Neural crest cell (in vitro differentiated cells): ENCODE measurements around the gene PF4V1. TPM values are rescaled to one million over a fixed set of nuclear protein-coding genes. Genes with fewer than 3 reads are reported as not detected.

ENCODE experiments used
- DNase-seq: peaks from one replicate; pipeline ENCODE4 v3.0.0; 2021; ENCODE audit warnings: low read depth, mixed read lengths, low spot score
- H3K27ac Mint-ChIP-seq: one replicate; pipeline ENCODE4 v1.8.0; 2021; ENCODE audit warnings: mild to moderate bottlenecking, mixed read lengths; ENCODE audit not compliant: unreplicated experiment
- H3K27me3 Mint-ChIP-seq: 2 replicates; pipeline ENCODE4 v1.8.0; 2021; ENCODE audit warnings: low read depth, mild to moderate bottlenecking, mixed read lengths
- H3K36me3 Mint-ChIP-seq: 2 replicates; pipeline ENCODE4 v1.8.0; 2021; ENCODE audit warnings: low read depth, mild to moderate bottlenecking, mixed read lengths
- H3K4me1 Mint-ChIP-seq: 2 replicates; pipeline ENCODE4 v1.8.0; 2021; ENCODE audit warnings: mixed read lengths
- H3K4me3 Mint-ChIP-seq: one replicate; pipeline ENCODE4 v1.8.0; 2021; ENCODE audit warnings: mild to moderate bottlenecking, mixed read lengths
- H3K9me3 Mint-ChIP-seq: 2 replicates; pipeline ENCODE4 v1.8.0; 2021; ENCODE audit warnings: mixed read lengths
- total RNA-seq: library from RNA; stranded (reverse); gene quantifications from 2 replicates; pipeline ENCODE4 v1.2.1, GENCODE V29; 2021
- TF ChIP-seq, protein P1 (sequence below): fragments of 200-600 bp; sonication (generic); conservative IDR thresholded peaks from 2 replicates; pipeline ENCODE4 v1.5.0; 2021; ENCODE audit warnings: antibody characterized with exemption, mild to moderate bottlenecking

The PF4V1 gene
- total RNA-seq, 1 donor from 2014 or later, result not detected

DNA sequence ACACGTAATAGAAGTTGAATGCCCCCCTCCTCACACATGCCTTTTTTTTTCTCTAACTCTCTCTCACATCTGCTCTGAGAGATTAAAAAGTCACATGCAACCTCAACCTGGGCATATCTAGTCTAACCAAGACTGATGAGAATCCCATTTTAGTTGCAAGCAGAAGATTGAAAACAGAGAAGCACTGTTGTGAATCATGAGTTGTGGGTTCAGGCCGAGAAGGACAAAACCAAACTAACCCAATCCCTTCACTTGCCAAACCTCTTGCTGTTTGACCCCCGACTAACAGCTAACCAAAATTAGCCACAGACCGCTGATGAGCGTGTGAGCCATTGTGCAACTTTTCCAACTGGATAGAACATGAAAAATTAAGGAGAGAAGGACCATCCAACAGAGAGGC is 47.9 kb downstream of the PF4V1 start:
- Mint-ChIP-seq H3K4me1 (no peaks in the 10 kb centered on the region), H3K27ac (no peak overlapping the region), H3K36me3 (no peaks in the 10 kb centered on the region), H3K27me3 (no peaks in the 10 kb centered on the region), H3K9me3 (no peaks in the 10 kb centered on the region), H3K4me3 (no peak overlapping the region)
- TF ChIP-seq, protein P1, sequence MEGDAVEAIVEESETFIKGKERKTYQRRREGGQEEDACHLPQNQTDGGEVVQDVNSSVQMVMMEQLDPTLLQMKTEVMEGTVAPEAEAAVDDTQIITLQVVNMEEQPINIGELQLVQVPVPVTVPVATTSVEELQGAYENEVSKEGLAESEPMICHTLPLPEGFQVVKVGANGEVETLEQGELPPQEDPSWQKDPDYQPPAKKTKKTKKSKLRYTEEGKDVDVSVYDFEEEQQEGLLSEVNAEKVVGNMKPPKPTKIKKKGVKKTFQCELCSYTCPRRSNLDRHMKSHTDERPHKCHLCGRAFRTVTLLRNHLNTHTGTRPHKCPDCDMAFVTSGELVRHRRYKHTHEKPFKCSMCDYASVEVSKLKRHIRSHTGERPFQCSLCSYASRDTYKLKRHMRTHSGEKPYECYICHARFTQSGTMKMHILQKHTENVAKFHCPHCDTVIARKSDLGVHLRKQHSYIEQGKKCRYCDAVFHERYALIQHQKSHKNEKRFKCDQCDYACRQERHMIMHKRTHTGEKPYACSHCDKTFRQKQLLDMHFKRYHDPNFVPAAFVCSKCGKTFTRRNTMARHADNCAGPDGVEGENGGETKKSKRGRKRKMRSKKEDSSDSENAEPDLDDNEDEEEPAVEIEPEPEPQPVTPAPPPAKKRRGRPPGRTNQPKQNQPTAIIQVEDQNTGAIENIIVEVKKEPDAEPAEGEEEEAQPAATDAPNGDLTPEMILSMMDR, result no peak
- DNase-seq, result no peak

DNA sequence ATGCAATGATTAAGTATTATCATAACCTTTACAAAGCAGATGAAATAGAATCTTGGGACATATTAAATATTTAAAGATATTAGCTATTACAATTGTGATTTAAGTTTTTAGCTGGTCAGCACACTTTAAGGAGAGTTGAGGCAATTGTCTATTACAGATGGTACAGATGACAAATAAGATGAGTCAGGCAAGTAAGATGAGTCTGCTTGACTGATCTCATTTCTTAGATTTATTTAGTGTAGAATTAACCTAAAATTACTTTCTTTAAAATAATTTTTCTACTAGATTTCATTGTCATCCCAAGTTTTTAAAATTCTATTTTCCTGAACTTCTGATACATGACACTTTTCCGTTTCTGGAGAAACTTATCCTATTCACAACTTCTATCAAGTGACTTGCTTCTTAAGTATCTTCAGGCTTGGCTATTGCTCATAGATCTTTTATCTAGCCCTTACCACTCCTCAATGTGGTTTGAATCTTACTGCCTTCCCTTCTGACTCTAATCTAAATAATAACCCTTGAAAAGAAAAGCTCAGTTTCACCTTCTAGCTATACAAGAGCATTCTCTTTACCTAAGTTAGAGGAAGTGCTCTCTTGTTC is 49.0 kb downstream of the PF4V1 start:
- no peaks in the 10 kb centered on the region for H3K27me3 Mint-ChIP-seq
- DNase-seq, result no peak
- no peak overlapping the region for H3K4me3 Mint-ChIP-seq
- no peaks in the 10 kb centered on the region for H3K36me3 Mint-ChIP-seq
- H3K27ac Mint-ChIP-seq, result no peak overlapping the region
- no peaks in the 10 kb centered on the region for H3K9me3 Mint-ChIP-seq
- TF ChIP-seq, protein P1, result no peak
- no peaks in the 10 kb centered on the region for H3K4me1 Mint-ChIP-seq

DNA sequence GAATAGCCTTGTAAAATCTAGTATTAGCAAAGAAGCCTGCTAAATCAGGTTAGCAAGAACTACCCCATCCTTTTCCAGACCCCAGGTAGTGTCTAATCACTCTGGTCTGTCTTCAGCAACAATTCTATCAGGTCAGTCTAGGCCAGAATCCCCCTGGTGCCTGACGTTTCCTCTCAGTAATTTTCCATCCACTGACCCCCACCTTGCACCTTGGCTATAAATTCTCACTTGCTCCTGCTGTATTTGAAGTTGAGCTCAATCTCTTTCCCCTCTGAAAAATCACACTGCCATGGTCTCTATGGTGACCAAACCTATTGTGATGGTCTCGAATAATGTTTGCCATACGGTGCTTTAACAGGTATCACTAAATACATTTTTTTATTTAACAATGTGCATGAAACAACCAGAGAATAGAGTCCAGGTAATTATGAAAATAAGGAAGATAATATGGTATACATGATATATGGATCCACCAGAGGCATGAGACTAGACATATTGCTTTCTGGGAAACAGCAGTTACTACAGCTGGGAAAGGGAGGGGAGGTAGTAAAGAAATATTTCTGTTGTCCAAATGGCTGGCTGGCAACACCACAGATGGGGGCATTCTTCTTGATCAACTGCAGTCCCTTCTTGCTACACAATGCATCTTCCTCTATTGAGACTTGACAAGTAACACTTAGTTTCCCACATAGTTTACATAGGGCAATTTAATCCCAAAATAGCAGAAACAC is 49.9 kb downstream of the PF4V1 start:
- no peak for DNase-seq
- Mint-ChIP-seq H3K27ac (no peak overlapping the region), H3K27me3 (no peaks in the 10 kb centered on the region), H3K4me1 (no peaks in the 10 kb centered on the region), H3K36me3 (no peaks in the 10 kb centered on the region), H3K4me3 (no peak overlapping the region), H3K9me3 (no peaks in the 10 kb centered on the region)
- TF ChIP-seq, protein P1, result no peak

Other genes starting within 250 kb of the PF4V1 start
- not detected in 2 replicates for gene RASSF6, start 232.9 kb upstream of the PF4V1 start, total RNA-seq
- not detected in 2 replicates for gene CXCL8, start 112.7 kb upstream of the PF4V1 start, total RNA-seq
- gene CXCL6, start 16.6 kb upstream of the PF4V1 start, total RNA-seq, result 0.39 TPM in 1 of 2 replicates, not detected in the other
- gene CXCL1, start 16.1 kb downstream of the PF4V1 start, total RNA-seq, result not detected in 2 replicates
- not detected in 2 replicates for gene PF4, start 128.7 kb downstream of the PF4V1 start, total RNA-seq
- not detected in 2 replicates for gene PPBP, start 134.9 kb downstream of the PF4V1 start, total RNA-seq
- 0.28 and 0.45 TPM in 2 replicates for gene CXCL5, start 145.4 kb downstream of the PF4V1 start, total RNA-seq
- 0.63 and 1.0 TPM in 2 replicates for gene CXCL3, start 185.4 kb downstream of the PF4V1 start, total RNA-seq
- gene CXCL2, start 245.9 kb downstream of the PF4V1 start, total RNA-seq, result 0.98 and 1.3 TPM in 2 replicates